ENCODE results near the gene SYTL5. TPM values are rescaled to one million over a fixed set of nuclear protein-coding genes. Genes with fewer than 3 reads are reported as not detected.
A peak's percentile ranks its signal among the peaks of the same experiment; 100 is the strongest.

Gene SYTL5
- total RNA-seq, 1 donor from 2014 or later, result 8.8 TPM

DNA sequence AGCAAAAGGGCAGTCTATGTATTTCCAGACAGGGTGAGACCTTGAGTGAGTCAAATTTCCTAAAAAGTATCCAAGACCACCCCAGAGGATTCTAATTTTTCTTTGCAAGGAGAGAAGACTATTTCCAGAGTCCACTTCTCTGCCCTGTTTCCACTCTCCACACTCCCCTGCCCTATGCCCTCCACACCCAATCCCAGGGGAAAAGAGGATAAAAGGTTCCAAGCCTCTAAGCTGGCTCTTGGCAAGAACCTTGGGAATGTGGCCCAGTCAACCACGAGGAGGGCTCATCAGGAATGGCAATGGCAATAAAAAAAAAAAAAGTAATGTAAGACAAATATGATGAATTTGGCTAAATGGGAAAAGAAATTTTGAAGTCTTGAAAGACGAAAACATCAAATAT, 148.5 kb downstream of the SYTL5 start:
- peaks cover 12% of the 10 kb centered on the region for H3K9me3 Mint-ChIP-seq (ENCODE audit: low read depth)
- H3K27ac Mint-ChIP-seq, result no peak overlapping the region
- peaks cover 4% of the 10 kb centered on the region for H3K4me1 Mint-ChIP-seq (ENCODE audit: low read depth)
- no peak overlapping the region for H3K4me3 Mint-ChIP-seq (ENCODE audit: low read depth)
- no peaks in the 10 kb centered on the region for H3K36me3 Mint-ChIP-seq (ENCODE audit: insufficient read depth)
- DNase-seq (ENCODE audit: low spot score, unreplicated experiment), result no peak
- TF ChIP-seq, protein P1, sequence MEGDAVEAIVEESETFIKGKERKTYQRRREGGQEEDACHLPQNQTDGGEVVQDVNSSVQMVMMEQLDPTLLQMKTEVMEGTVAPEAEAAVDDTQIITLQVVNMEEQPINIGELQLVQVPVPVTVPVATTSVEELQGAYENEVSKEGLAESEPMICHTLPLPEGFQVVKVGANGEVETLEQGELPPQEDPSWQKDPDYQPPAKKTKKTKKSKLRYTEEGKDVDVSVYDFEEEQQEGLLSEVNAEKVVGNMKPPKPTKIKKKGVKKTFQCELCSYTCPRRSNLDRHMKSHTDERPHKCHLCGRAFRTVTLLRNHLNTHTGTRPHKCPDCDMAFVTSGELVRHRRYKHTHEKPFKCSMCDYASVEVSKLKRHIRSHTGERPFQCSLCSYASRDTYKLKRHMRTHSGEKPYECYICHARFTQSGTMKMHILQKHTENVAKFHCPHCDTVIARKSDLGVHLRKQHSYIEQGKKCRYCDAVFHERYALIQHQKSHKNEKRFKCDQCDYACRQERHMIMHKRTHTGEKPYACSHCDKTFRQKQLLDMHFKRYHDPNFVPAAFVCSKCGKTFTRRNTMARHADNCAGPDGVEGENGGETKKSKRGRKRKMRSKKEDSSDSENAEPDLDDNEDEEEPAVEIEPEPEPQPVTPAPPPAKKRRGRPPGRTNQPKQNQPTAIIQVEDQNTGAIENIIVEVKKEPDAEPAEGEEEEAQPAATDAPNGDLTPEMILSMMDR (IDR thresholded peaks at IDR 0.05; ENCODE audit: unreplicated experiment), result no peak
- no peaks in the 10 kb centered on the region for H3K27me3 Mint-ChIP-seq

DNA sequence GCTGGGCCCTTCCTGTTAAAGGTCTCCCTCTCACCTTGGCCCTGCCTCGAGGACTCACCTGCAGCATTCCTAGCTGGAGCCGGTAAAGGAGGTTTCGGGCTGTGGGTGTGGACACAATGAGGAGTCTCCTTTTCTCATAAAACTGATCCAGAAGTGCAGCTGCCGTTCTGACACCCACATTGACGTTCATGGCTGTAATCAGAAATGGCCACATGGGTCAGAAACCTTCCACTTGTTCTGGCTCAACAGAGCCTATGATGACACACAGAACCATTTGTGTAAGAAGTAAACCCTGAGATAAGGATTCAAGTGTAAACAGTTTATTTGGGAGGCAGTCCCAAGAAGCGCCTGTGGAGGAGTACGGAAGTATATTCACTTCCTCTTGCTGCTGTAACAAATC, 150.5 kb downstream of the SYTL5 start:
- H3K4me1 Mint-ChIP-seq (ENCODE audit: low read depth), result peaks cover 4% of the 10 kb centered on the region
- H3K9me3 Mint-ChIP-seq (ENCODE audit: low read depth), result peaks cover 10% of the 10 kb centered on the region
- H3K27ac Mint-ChIP-seq, result no peak overlapping the region
- TF ChIP-seq, protein P1 (IDR thresholded peaks at IDR 0.05; ENCODE audit: unreplicated experiment), result no peak
- no peak overlapping the region for H3K4me3 Mint-ChIP-seq (ENCODE audit: low read depth)
- no peaks in the 10 kb centered on the region for H3K36me3 Mint-ChIP-seq (ENCODE audit: insufficient read depth)
- H3K27me3 Mint-ChIP-seq, result no peaks in the 10 kb centered on the region
- no peak for DNase-seq (ENCODE audit: low spot score, unreplicated experiment)

DNA sequence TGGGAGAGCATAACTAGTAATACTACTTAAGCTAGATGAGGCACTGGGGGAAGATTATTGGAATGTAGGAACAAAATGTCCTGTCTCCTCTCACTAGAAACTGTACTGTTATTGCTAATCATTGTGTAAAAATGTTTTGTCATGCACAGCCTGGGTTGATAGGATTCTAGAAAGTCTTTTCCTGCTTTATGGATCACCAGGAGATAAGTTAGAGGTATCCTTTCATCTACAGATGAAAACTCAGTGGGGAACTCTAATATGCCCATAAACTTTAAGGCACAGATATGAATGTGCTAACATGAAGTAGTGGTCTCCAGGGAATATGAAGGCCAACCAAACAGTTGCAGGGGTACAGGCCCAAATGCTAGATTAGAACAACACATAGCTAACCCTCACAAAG, 156.8 kb downstream of the SYTL5 start:
- H3K9me3 Mint-ChIP-seq (ENCODE audit: low read depth), result peaks cover 13% of the 10 kb centered on the region
- H3K4me1 Mint-ChIP-seq (ENCODE audit: low read depth), result peaks cover 1% of the 10 kb centered on the region
- no peak for DNase-seq (ENCODE audit: low spot score, unreplicated experiment)
- H3K27me3 Mint-ChIP-seq, result no peaks in the 10 kb centered on the region
- no peaks in the 10 kb centered on the region for H3K36me3 Mint-ChIP-seq (ENCODE audit: insufficient read depth)
- peak overlapping the region; percentile 56 for H3K27ac Mint-ChIP-seq
- no peak overlapping the region for H3K4me3 Mint-ChIP-seq (ENCODE audit: low read depth)
- TF ChIP-seq, protein P1 (IDR thresholded peaks at IDR 0.05; ENCODE audit: unreplicated experiment), result no peak

DNA sequence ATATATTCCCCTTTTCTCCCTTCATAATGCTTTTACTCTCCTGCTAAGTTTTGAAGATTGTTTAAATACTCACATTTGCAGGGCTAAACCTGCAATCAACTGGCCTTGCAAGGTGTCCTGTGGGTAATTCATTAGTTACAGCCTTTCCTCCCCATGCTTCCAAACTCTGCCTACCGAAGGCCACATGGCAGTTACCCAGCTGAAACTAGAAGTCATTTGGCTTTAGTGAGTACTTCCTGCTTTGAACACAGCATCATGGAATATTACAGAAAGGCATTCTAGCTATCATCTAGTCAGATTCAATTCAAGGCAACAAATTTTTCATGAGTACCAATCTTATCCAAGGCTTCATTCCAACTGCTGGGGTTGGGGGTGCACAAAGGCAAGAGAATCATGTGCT, 158.7 kb downstream of the SYTL5 start:
- no peak for DNase-seq (ENCODE audit: low spot score, unreplicated experiment)
- peaks cover 1% of the 10 kb centered on the region for H3K4me1 Mint-ChIP-seq (ENCODE audit: low read depth)

DNA sequence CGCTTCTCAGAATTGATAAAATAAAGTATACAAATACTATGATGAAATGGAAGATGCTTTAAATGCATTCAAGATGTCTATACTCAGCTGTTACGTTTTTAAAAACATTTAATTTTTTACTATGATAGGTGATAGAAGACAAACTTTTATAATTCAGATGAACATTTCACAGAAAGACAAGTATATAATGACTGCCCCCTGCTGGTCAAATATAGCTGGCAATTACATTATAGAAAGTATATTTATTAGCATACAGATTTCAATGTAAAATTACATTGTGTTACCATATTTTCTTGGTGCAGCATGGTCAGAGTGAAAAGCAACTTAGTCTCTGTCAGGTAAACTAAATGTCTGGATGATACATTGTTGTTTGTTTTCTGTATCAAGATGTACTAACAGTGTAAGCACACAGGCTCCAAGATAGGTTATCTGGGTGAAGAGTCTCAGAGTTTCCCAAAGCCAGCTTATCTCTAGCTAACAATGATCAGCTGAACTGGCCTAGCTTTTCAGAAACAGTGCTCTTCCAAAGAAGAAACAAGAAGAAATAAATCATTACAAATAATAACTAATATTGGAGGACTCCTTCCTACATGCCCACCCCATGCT, 160.2 kb downstream of the SYTL5 start:
- Mint-ChIP-seq H3K9me3 (ENCODE audit: low read depth) (peaks cover 14% of the 10 kb centered on the region), H3K27me3 (no peaks in the 10 kb centered on the region), H3K27ac (no peak overlapping the region)

More for the DNA sequence above, 158.7 kb downstream of the SYTL5 start:
- H3K4me3 Mint-ChIP-seq (ENCODE audit: low read depth), result no peak overlapping the region
- TF ChIP-seq, protein P1 (IDR thresholded peaks at IDR 0.05; ENCODE audit: unreplicated experiment), result no peak
- H3K27me3 Mint-ChIP-seq, result no peaks in the 10 kb centered on the region
- H3K36me3 Mint-ChIP-seq (ENCODE audit: insufficient read depth), result no peaks in the 10 kb centered on the region
- H3K27ac Mint-ChIP-seq, result no peak overlapping the region
- peaks cover 14% of the 10 kb centered on the region for H3K9me3 Mint-ChIP-seq (ENCODE audit: low read depth)

More for the DNA sequence above, 160.2 kb downstream of the SYTL5 start:
- peaks cover 1% of the 10 kb centered on the region for H3K4me1 Mint-ChIP-seq (ENCODE audit: low read depth)
- TF ChIP-seq, protein P1 (IDR thresholded peaks at IDR 0.05; ENCODE audit: unreplicated experiment), result peak; percentile 70
- no peak overlapping the region for H3K4me3 Mint-ChIP-seq (ENCODE audit: low read depth)
- no peaks in the 10 kb centered on the region for H3K36me3 Mint-ChIP-seq (ENCODE audit: insufficient read depth)
- DNase-seq (ENCODE audit: low spot score, unreplicated experiment), result no peak
